Epithelial cell of esophagus (primary cell): ENCODE data around the gene ZNF469.

Source experiments
- DNase-seq: peaks from one replicate; pipeline ENCODE4 v3.0.0; 2010; ENCODE audit warnings: low read depth
- H3K4me3 ChIP-seq: 2 replicates; pipeline ENCODE4 v1.5.1; 2011; ENCODE audit warnings: mild to moderate bottlenecking, low read length, control low read depth
- CTCF ChIP-seq: IDR thresholded peaks from 2 replicates; pipeline ENCODE4 v1.5.1; 2011; ENCODE audit warnings: low read depth, mild to moderate bottlenecking, low read length, control low read depth, inconsistent platforms; ENCODE audit not compliant: insufficient read depth; ENCODE audit errors: missing control alignments

ZNF469 gene

GRCh38 chr16:88348377-88349152 lies 34.2 kb upstream of the ZNF469 start:
- no peak for DNase-seq
- TF ChIP-seq CTCF = no peak
- no peak overlapping the region for H3K4me3 ChIP-seq

- DNase-seq = no peak
- no peak overlapping the region for H3K4me3 ChIP-seq
- TF ChIP-seq CTCF = no peak
These were observed 33.4 kb upstream of the ZNF469 start for GRCh38 chr16:88349153-88349902.

GRCh38 chr16:88349903-88350900 lies 32.6 kb upstream of the ZNF469 start:
- no peak overlapping the region for H3K4me3 ChIP-seq
- no peak for DNase-seq
- no peak for TF ChIP-seq CTCF

GRCh38 chr16:88350922-88351321 lies 31.8 kb upstream of the ZNF469 start:
- TF ChIP-seq CTCF = no peak

DNA sequence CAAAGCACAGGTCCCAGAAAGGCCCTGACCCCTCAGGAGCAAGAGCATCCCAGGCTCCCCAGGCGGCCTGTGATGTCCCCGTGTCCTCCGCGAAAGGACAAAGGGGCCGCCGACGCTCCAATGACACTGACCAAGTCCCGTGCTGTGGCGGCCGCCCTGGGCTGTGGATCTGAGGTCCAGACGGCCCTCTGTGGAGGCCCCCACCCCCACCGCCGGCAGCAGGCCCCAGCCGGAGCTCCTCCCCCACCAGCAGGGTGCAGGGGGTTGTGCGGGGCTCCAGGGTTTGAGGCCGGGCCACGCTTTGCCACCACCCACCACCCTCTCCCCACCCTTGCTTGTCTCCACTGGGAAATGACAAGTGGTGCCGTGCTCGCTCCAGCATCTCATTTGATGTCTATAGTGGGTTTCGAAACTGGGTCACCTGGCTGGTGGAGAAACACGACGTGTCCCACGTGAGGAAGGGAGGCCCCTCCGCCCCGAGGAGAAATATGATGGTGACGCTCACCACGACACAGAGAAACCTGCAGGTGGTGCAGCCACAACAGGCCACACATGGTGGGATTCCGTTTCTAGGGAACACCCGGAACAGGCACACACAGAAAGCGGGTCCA lies 31.2 kb upstream of the ZNF469 start:
- DNase-seq = no peak

More at GRCh38 chr16:88350922-88351321, 31.8 kb upstream of the ZNF469 start:
- no peak for DNase-seq
- no peak overlapping the region for H3K4me3 ChIP-seq

More for the DNA sequence above, 31.2 kb upstream of the ZNF469 start:
- TF ChIP-seq CTCF = no peak
- no peak overlapping the region for H3K4me3 ChIP-seq
